ENCODE measurements around the gene IFI27L1.

DNA sequence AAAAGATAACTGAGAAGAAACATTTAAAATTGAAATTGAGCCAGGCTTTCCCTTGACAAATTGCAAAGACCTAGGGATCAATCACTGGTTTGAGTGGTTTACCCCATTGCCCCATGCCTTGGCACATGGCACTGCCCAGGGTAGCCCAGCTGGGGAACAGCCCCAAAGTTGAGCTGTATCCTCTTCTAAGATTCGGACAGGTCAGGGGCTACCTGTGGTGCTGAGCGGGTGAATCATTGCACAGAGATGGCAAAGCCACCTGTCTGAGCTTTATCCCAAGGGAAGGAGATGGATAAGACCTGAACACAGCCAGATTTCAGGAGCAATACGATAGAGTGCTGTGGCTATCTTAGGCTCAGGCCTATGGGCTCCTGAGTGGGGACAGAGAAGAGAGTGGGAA is 41.3 kb downstream of the IFI27L1 start:
- TF ChIP-seq GATA2 (IDR thresholded peaks at IDR 0.05; ENCODE audit: low read depth, low read length) (no peak), GATA3 (IDR thresholded peaks at IDR 0.05; ENCODE audit: low read depth, low read length) (no peak)
